ENCODE results near the gene TMEM209. TPM values are rescaled to one million over a fixed set of nuclear protein-coding genes. Genes with fewer than 3 reads are reported as not detected.
"Not testable (repeated sequence)": the region's sequence is repeated elsewhere in the genome, so short reads cannot be mapped to it uniquely, and the experiment has no call there.

TMEM209 gene
- total RNA-seq, 1 donor from 2014 or later, result 11.8 TPM

DNA sequence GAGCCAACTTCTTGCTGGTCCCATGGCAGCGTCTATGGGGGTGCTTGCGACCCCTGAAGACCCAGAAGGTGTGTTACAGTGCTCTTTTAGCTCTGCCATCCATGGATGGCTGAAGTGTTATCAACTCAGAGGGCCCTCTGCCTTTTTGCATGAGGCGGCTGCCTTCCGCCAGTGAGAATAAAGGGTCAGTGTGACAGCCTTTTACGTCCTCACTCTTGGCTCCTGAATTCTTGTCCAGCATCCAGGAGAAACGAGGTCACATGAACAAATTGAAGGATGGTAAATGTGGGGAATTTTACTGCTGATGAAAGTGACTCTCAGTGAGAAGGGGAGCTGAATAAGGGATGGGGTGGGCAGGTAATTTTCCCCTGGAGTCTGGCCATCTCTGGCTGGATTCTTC, 26.6 kb upstream of the TMEM209 start:
- peaks cover 7% of the 10 kb centered on the region for H3K4me1 Mint-ChIP-seq (ENCODE audit: unreplicated experiment)
- peaks cover 13% of the 10 kb centered on the region for H3K36me3 Mint-ChIP-seq (ENCODE audit: low read depth, unreplicated experiment)
- H3K4me3 Mint-ChIP-seq (ENCODE audit: unreplicated experiment), result no peak overlapping the region
- DNase-seq (ENCODE audit: low spot score), result no peak
- H3K27ac Mint-ChIP-seq (ENCODE audit: unreplicated experiment), result no peak overlapping the region
- TF ChIP-seq, protein P1, sequence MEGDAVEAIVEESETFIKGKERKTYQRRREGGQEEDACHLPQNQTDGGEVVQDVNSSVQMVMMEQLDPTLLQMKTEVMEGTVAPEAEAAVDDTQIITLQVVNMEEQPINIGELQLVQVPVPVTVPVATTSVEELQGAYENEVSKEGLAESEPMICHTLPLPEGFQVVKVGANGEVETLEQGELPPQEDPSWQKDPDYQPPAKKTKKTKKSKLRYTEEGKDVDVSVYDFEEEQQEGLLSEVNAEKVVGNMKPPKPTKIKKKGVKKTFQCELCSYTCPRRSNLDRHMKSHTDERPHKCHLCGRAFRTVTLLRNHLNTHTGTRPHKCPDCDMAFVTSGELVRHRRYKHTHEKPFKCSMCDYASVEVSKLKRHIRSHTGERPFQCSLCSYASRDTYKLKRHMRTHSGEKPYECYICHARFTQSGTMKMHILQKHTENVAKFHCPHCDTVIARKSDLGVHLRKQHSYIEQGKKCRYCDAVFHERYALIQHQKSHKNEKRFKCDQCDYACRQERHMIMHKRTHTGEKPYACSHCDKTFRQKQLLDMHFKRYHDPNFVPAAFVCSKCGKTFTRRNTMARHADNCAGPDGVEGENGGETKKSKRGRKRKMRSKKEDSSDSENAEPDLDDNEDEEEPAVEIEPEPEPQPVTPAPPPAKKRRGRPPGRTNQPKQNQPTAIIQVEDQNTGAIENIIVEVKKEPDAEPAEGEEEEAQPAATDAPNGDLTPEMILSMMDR (IDR thresholded peaks at IDR 0.05; ENCODE audit: unreplicated experiment), result no peak
- H3K27me3 Mint-ChIP-seq (ENCODE audit: unreplicated experiment), result peaks cover 6% of the 10 kb centered on the region
- H3K9me3 Mint-ChIP-seq (ENCODE audit: unreplicated experiment), result peaks cover 4% of the 10 kb centered on the region

DNA sequence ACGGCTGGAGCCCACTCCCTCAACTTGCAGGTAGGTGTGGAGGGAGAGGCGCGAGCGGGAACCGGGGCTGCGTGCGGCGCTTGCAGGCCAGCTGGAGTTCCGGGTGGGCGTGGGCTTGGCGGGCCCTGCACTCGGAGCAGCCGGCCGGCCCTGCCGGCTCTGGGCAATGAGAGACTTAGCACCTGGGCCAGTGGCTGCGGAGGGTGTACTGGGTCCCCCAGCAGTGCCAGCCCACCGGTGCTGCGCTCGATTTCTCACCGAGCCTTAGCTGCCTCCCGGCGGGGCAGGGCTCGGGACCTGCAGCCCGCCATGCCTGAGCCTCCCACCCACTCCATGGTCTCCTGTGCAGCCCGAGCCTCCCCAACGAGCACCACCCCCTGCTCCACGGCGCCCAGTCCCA, 24.8 kb upstream of the TMEM209 start:
- H3K4me3 Mint-ChIP-seq (ENCODE audit: unreplicated experiment); H3K27me3 Mint-ChIP-seq (ENCODE audit: unreplicated experiment): not testable (repeated sequence)

DNA sequence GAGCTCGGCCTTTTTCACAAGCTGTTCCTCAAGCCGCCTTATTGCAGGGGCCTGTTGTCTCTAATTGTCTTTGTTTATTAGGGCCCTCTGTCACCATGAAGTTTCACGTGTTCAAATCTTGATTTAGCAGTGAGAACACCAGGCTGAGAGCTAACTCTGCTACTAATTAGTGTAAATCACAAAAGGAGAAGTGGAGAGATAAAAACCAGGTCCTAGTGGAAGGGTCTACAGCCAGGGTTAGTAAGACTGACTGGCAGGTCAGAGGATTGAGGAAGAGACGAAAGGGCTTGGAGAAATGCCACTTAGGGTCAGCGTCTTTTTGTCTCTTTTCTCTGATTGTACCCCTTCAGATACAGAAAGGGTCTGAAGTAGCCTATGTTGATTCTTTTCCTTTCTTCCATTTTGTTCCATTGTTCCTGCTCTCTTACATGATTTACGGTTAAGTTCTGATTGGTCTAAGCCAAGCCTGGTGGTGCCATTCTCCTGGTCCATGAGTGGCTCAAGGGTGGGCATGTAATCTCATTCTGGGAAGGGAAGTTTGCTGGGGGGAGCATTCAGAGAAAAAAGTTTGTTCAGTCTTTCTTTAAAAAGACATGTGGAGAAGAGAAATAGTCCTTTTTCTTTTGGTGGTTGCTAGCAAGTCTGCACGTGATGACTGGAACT, 23.8 kb upstream of the TMEM209 start:
- Mint-ChIP-seq H3K9me3 (ENCODE audit: unreplicated experiment) (peaks cover 4% of the 10 kb centered on the region), H3K36me3 (ENCODE audit: low read depth, unreplicated experiment) (peaks cover 13% of the 10 kb centered on the region), H3K27ac (ENCODE audit: unreplicated experiment) (no peak overlapping the region), H3K4me3 (ENCODE audit: unreplicated experiment) (no peak overlapping the region), H3K4me1 (ENCODE audit: unreplicated experiment) (peaks cover 7% of the 10 kb centered on the region), H3K27me3 (ENCODE audit: unreplicated experiment) (peaks cover 3% of the 10 kb centered on the region)
- no peak for DNase-seq (ENCODE audit: low spot score)
- TF ChIP-seq, protein P1 (IDR thresholded peaks at IDR 0.05; ENCODE audit: unreplicated experiment), result no peak

More for the DNA sequence above, 24.8 kb upstream of the TMEM209 start:
- not testable (repeated sequence) for H3K27ac Mint-ChIP-seq (ENCODE audit: unreplicated experiment); H3K4me1 Mint-ChIP-seq (ENCODE audit: unreplicated experiment); H3K9me3 Mint-ChIP-seq (ENCODE audit: unreplicated experiment); DNase-seq (ENCODE audit: low spot score)
- peaks cover 13% of the 10 kb centered on the region for H3K36me3 Mint-ChIP-seq (ENCODE audit: low read depth, unreplicated experiment)

DNA sequence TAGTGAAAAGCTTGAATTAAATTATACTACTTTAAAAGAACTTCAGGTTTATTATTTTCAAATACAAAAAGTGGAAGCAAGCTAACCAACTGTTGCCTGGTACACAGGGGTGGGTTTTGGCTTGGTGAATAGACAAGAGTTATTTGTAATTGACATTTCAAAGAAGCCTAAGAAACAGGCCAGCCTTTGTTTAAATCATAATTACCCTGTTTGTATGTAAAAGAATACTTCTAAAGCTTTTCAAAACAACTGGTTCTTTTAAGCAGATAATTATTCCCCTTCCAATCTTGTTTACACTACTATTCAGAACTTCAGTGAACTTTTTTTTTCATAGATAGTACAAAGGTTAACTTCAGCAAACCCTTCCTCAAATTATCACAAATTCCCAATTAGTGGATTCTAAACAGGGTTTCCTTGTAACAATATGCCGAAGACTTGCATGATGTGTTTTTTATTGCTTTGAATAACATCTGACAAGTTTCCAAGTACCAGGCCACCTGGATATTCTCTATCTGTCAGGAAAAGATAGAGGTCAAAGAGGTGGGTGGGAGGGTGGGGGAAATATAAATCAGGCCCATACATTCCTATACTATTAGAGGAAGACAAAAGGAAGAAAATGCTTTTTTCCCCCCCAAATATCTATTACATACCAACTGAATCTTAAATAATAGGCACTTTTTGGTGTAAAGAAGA, 22.8 kb upstream of the TMEM209 start:
- Mint-ChIP-seq H3K27me3 (ENCODE audit: unreplicated experiment) (peaks cover 3% of the 10 kb centered on the region), H3K9me3 (ENCODE audit: unreplicated experiment) (peaks cover 4% of the 10 kb centered on the region), H3K4me3 (ENCODE audit: unreplicated experiment) (no peak overlapping the region), H3K36me3 (ENCODE audit: low read depth, unreplicated experiment) (peaks cover 13% of the 10 kb centered on the region), H3K4me1 (ENCODE audit: unreplicated experiment) (peaks cover 7% of the 10 kb centered on the region), H3K27ac (ENCODE audit: unreplicated experiment) (no peak overlapping the region)
- no peak for DNase-seq (ENCODE audit: low spot score)
- TF ChIP-seq, protein P1 (IDR thresholded peaks at IDR 0.05; ENCODE audit: unreplicated experiment), result no peak

DNA sequence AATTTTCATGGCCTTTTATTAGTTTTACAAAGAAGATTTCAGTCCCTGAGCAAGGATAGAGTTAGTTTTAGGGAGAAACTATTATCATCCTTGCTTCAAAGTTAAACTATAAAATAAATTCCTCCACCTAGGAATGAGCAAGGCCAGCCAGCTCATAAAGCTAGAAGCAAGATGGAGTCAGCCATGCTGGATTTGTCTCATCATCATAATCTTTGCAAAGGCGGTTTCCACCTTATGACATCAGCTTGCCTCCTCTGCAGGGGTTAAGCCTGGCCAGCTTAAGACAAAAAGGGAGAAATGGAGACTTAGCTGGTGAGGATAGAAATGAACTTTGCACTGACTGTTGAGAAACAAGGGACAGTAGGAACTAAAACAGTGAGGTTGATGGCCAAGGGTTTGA, 21.1 kb upstream of the TMEM209 start:
- Mint-ChIP-seq H3K9me3 (ENCODE audit: unreplicated experiment) (peaks cover 4% of the 10 kb centered on the region), H3K27ac (ENCODE audit: unreplicated experiment) (no peak overlapping the region), H3K27me3 (ENCODE audit: unreplicated experiment) (peaks cover 3% of the 10 kb centered on the region), H3K4me3 (ENCODE audit: unreplicated experiment) (no peak overlapping the region), H3K4me1 (ENCODE audit: unreplicated experiment) (peaks cover 7% of the 10 kb centered on the region), H3K36me3 (ENCODE audit: low read depth, unreplicated experiment) (peaks cover 7% of the 10 kb centered on the region)
- TF ChIP-seq, protein P1 (IDR thresholded peaks at IDR 0.05; ENCODE audit: unreplicated experiment), result no peak
- DNase-seq (ENCODE audit: low spot score), result no peak

DNA sequence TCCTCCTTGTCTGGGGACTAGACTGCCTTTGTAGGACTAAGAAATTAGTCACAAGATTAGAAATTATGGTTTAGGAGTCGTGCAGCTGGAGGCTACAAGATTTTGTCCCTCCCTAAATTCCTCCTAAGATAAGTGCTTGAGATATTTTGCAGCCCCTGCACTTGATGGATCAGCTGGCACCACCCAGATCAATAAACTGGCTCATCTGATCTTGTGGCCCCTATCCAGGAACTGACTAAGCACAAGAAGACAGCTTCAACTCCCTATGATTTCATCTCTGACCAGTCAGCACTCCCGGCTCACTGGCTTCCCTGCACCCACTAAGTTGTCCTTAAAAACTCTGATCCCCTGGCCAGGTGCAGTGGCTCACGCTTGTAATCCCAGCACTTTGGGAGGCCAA, 19.7 kb upstream of the TMEM209 start:
- not testable (repeated sequence) for H3K4me3 Mint-ChIP-seq (ENCODE audit: unreplicated experiment); H3K4me1 Mint-ChIP-seq (ENCODE audit: unreplicated experiment); DNase-seq (ENCODE audit: low spot score); H3K27me3 Mint-ChIP-seq (ENCODE audit: unreplicated experiment); H3K9me3 Mint-ChIP-seq (ENCODE audit: unreplicated experiment); H3K36me3 Mint-ChIP-seq (ENCODE audit: low read depth, unreplicated experiment); H3K27ac Mint-ChIP-seq (ENCODE audit: unreplicated experiment)
